NCI-H748 (cell line): Measurements from ENCODE around the gene LATS2.

Source experiments
- DNase-seq: peaks from one replicate; lab custom pipeline; 2025; ENCODE audit not compliant: unreplicated experiment; lab: John Stamatoyannopoulos, UW

The LATS2 gene

GRCh38 chr13:21020176-21020575, 41.2 kb downstream of the LATS2 start:
- no peak for DNase-seq

GRCh38 chr13:21018220-21018619, 43.2 kb downstream of the LATS2 start:
- DNase-seq: no peak

- no peak for DNase-seq
Observed at GRCh38 chr13:21016487-21016886, 44.9 kb downstream of the LATS2 start.

- no peak for DNase-seq
Observed at GRCh38 chr13:21015284-21015683, 46.1 kb downstream of the LATS2 start.

- no peak for DNase-seq
Observed at GRCh38 chr13:21014502-21015170, 46.8 kb downstream of the LATS2 start.

- no peak for DNase-seq
Observed at GRCh38 chr13:21014139-21014501, 47.3 kb downstream of the LATS2 start.

- DNase-seq: no peak
Observed at GRCh38 chr13:21013682-21014038, 47.7 kb downstream of the LATS2 start.

GRCh38 chr13:21012841-21013681, 48.3 kb downstream of the LATS2 start:
- DNase-seq: no peak

GRCh38 chr13:21012211-21012610, 49.2 kb downstream of the LATS2 start:
- DNase-seq: no peak

GRCh38 chr13:21011378-21011777, 50.0 kb downstream of the LATS2 start:
- no peak for DNase-seq

- DNase-seq: no peak
Observed at GRCh38 chr13:21010621-21011020, 50.8 kb downstream of the LATS2 start.

- DNase-seq: no peak
Observed at GRCh38 chr13:21009036-21009435, 52.4 kb downstream of the LATS2 start.

- DNase-seq: no peak
Observed at GRCh38 chr13:21008026-21008425, 53.4 kb downstream of the LATS2 start.

GRCh38 chr13:21006141-21007005, 55.0 kb downstream of the LATS2 start:
- no peak for DNase-seq

- no peak for DNase-seq
Observed at GRCh38 chr13:21005193-21005592, 56.2 kb downstream of the LATS2 start.

- no peak for DNase-seq
Observed at GRCh38 chr13:21001471-21001870, 59.9 kb downstream of the LATS2 start.

GRCh38 chr13:21000647-21001046, 60.7 kb downstream of the LATS2 start:
- no peak for DNase-seq

GRCh38 chr13:20998649-20999415, 62.6 kb downstream of the LATS2 start:
- no peak for DNase-seq

- DNase-seq: no peak
Observed at GRCh38 chr13:20997301-20998161, 63.9 kb downstream of the LATS2 start.

GRCh38 chr13:20995245-20995838, 66.0 kb downstream of the LATS2 start:
- DNase-seq: no peak
